GM04504 (cell line): Measurements from ENCODE around the gene GCNT4.

Source experiments
- DNase-seq: peaks from one replicate; pipeline ENCODE4 v3.0.0-alpha.2; 2012; ENCODE audit warnings: low read depth

GCNT4 gene

DNA sequence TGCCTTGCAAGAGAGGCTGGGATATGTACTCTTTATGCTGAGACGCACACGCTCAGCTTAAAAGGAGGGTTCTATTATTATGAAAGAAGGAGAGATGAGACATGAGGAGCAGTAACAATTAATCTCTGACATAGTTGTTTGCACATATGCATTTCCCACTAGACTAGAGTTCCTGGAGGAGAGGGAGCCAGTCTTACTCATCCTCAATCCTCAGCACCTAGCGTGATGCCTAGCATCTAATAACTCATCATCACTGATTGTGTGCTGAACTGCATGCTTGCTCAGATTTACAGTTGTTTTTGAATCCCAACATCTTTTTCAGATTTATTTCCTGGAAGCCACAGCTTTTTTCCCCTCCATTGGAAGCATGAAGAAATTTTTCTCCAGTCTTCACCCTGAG lies 35.5 kb downstream of the GCNT4 start:
- DNase-seq = no peak

DNA sequence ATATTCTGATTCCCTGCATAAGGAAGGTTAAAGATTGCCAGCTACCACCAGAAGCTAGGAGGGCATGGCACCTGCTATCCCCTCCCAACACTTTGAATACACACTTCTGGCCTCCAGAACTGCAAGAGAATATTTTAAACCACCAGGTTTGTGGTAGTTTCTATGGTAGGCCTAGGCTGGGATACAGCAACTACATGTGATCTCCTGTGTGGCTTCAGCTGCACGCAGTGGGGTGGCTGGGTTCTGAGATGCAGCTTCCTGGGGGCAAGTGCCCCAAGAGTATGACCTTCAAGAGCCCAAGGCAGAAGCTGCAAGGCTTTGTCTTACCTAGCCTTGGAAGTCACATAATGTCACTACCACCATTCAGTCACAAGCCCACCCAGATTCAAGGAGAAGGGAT lies 39.6 kb downstream of the GCNT4 start:
- DNase-seq = no peak

DNA sequence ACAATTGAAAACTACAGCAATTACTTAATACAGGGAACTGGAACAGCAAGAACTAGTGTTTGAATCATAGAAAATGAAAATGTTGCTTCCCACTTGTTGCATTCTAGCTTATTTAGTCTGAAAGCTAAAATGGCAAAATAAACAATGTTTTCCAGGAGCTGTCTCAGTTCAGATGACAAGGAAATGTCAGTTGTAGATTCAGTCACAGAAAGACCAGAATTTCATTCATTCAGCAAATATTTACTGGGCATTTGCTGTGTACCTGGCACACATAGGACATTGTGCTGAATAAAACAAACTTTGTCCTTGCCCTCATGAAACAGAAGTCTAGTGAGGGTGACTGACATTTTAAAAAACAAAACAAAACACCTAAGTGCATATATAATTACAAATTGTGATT lies 41.5 kb downstream of the GCNT4 start:
- no peak for DNase-seq

DNA sequence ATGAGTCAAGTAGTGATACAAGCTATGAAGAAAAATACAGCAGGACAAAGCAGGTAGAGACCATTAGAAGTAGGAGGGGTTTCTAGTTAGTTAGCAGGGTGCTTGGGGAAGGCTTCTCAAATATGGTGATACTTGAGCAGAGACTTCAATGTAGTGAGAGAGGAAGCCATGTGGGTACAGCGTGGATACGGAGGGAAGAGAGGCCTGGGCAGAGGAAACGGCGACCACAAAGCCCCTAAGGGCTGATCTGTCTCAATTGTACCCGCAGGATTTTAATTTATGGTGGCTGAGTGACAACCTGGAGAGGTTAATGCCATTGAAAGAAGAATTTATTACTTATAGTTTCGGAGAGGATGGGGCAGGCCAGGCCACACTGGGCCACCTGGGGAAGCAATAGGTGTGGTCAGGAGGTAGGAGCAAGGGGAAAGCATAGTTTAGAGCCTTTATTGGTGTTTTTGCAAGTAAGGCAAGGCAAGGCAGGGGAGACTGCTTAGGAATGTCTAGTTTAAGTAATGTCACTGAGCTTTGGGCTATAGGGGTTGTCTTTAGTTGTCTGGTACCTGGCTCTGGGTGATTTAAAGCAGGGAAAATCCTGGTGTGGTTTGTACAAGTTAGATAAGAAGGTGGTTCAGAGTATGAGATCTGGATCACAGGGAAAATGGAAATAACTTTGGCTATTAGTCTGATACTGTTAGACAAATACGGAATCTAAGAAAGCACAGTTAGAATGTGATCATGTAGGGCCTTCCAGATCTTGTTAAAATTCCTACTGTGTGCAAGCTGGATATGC lies 42.6 kb downstream of the GCNT4 start:
- DNase-seq = no peak

DNA sequence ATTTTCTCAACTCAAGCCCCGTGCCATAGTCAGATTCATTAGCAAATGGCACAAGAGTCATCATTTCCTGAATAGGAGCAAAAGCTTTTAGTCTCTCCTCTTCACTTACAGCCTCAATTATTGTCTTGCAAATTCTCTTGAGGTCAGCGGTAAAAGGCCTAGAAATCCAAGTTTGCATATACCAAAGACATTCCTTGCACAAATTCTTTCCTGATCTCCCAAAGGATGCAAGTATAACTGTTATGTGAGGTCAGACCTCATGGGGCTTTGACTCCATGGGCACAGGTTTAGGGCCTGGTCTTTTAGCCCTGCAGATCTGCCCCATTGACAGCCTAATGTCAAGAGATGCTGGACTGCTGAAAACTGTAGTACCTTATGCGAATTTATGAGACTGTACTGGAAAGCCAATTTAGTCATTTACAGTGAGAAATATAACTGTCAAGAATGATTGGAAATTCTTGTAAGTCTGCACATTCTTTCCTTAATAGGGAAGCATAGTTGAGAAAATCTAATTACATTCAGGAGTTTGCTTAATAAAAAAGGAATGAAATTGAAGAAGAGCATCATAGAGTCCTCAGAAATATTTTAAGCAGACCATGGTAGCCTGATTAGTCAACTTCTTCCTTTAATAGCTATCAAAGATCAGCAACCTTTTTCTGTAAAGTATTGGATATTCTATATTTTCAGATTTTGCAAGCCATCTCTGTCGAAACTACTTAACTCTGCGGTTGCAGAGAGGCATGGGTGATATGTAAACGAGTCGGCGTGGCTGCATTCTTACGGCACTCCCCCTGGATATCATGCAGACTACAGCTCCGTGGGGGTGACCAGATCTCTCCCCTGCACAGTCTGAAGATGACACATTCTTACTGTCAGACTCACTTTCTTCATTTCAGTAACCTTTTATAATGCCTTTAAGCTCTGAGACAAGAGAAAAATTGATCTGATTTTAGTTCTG lies 45.2 kb downstream of the GCNT4 start:
- no peak for DNase-seq

DNA sequence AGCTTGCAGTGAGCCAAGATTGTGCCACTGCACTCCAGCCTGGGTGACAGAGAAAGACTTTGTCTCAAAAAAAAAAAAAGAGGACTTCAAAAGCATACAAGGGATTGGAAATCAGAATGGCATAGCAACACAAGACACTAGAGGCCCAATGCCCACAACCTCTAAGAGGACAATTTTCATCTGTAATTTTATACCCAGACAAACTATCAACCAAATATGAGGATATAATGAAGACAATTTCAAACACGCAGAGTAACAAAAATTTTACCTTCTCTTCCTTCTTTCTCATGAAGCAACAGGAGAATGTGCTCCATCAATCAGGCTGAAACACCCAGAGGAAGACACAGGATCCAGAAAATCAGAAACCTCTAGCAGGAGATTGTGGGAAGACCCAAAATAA lies 46.8 kb downstream of the GCNT4 start:
- DNase-seq = no peak
